ENCODE measurements around the gene CR1. TPM values are rescaled to one million over a fixed set of nuclear protein-coding genes. Genes with fewer than 3 reads are reported as not detected.
"Not testable (repeated sequence)": the region's sequence is repeated elsewhere in the genome, so short reads cannot be mapped to it uniquely, and the experiment has no call there.

The CR1 gene
- total RNA-seq, 6 experiments from 2014 or later = not detected

DNA sequence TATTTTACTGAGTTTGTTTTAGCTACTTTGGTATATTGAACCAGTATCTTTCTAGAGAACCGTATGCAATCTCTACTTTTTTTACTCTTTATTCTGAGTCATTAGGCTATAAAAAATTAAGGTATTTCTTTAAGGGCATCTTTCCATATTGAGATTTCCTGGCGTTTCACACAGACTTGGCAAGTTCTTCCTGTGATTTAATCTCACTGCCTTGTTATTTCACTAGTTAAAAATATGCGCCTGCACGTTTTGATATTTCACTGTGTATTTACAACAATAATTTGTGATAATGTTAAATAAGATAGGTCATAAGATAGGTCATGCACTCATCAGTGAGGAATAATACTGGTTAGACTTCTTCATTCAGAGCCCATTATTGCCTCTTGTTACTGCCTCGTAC is 132.8 kb downstream of the CR1 start:
- Mint-ChIP-seq H3K4me3 (no peak overlapping the region), H3K36me3 (ENCODE audit: low read depth) (no peaks in the 10 kb centered on the region), H3K27me3 (ENCODE audit: insufficient read depth) (peaks cover 1% of the 10 kb centered on the region), H3K27ac (no peak overlapping the region), H3K9me3 (no peaks in the 10 kb centered on the region), H3K4me1 (ENCODE audit: low read depth) (peaks cover 19% of the 10 kb centered on the region)
- DNase-seq = no peak
- no peak for TF ChIP-seq CTCF (IDR thresholded peaks at IDR 0.05)

DNA sequence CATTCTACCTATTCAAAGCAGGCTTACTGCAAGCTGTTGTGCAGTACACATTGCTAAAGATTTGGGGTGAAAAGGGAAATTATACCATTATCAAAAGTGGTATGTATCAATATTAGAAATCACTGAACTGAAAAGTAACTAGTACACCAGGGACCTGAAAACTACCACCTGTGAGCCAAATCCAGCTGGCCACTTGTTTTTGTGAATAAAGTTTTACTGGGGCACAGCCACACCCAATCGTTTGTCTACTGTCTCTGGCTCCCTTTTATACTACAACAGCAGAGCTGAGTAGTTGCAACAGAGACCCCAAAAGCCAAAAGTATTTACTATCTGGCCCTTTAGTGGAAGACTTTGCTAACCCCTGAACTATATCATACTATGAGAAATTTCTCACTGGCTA is 135.2 kb downstream of the CR1 start:
- Mint-ChIP-seq H3K4me1 (ENCODE audit: low read depth) (peaks cover 12% of the 10 kb centered on the region), H3K4me3 (no peak overlapping the region), H3K27ac (no peak overlapping the region), H3K9me3 (no peaks in the 10 kb centered on the region), H3K27me3 (ENCODE audit: insufficient read depth) (peaks cover 4% of the 10 kb centered on the region), H3K36me3 (ENCODE audit: low read depth) (no peaks in the 10 kb centered on the region)
- TF ChIP-seq CTCF (IDR thresholded peaks at IDR 0.05) = no peak
- no peak for DNase-seq

DNA sequence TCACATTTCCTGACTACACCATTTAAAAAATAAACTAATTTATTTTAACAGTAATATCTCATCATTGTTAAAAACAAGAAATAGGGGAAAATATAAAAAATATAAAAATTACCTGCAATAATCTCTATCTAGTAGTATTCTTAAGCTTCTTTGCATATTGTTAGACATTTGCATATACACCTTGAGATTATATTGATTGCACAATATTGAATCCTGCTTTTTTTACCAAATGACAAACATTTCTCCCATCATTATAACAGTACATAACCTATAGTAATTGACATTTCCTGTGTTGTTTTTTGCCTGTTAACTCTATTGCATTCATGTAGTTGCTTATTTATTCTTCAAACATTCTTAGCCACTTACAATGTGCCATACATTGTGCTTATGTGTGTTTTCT is 137.3 kb downstream of the CR1 start:
- no peaks in the 10 kb centered on the region for H3K9me3 Mint-ChIP-seq
- H3K27ac Mint-ChIP-seq = no peak overlapping the region
- peaks cover 7% of the 10 kb centered on the region; the same call in 1 of the 2 replicates for H3K4me1 Mint-ChIP-seq (ENCODE audit: low read depth)
- TF ChIP-seq CTCF (IDR thresholded peaks at IDR 0.05) = no peak
- DNase-seq = no peak
- peaks cover 6% of the 10 kb centered on the region for H3K27me3 Mint-ChIP-seq (ENCODE audit: insufficient read depth)
- no peak overlapping the region for H3K4me3 Mint-ChIP-seq
- H3K36me3 Mint-ChIP-seq (ENCODE audit: low read depth) = no peaks in the 10 kb centered on the region

- H3K9me3 Mint-ChIP-seq; H3K27ac Mint-ChIP-seq; H3K4me3 Mint-ChIP-seq; H3K27me3 Mint-ChIP-seq (ENCODE audit: insufficient read depth); DNase-seq; H3K36me3 Mint-ChIP-seq (ENCODE audit: low read depth); H3K4me1 Mint-ChIP-seq (ENCODE audit: low read depth): not testable (repeated sequence)
Measured at GRCh38 chr1:207633699-207634289, 137.8 kb downstream of the CR1 start.

DNA sequence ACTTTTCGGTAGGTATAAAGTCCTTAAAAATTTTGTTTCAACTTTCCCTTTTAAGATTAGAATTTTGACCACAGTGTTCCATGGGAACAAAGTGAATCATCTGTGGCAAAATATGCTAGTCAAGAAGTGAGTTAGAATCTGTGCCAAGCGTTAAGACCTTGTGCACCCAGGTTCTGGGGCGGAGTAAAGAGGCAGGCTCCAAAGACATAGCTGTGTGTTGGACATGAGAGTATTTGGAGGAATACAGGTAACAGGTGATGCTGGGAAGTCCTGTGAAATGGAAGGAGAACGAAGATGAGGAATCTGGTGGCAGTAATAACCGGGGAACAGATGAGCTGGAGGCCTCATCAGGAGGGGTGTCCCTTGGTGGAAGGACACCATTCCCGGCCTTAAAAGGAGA is 138.3 kb downstream of the CR1 start:
- not testable (repeated sequence) for H3K4me3 Mint-ChIP-seq; H3K9me3 Mint-ChIP-seq; DNase-seq; H3K36me3 Mint-ChIP-seq (ENCODE audit: low read depth); H3K4me1 Mint-ChIP-seq (ENCODE audit: low read depth); H3K27me3 Mint-ChIP-seq (ENCODE audit: insufficient read depth); H3K27ac Mint-ChIP-seq

GRCh38 chr1:207635569-207636186 is 139.7 kb downstream of the CR1 start:
- peaks cover 10% of the 10 kb centered on the region for H3K27me3 Mint-ChIP-seq (ENCODE audit: insufficient read depth)
- not testable (repeated sequence) for H3K27ac Mint-ChIP-seq, DNase-seq

DNA sequence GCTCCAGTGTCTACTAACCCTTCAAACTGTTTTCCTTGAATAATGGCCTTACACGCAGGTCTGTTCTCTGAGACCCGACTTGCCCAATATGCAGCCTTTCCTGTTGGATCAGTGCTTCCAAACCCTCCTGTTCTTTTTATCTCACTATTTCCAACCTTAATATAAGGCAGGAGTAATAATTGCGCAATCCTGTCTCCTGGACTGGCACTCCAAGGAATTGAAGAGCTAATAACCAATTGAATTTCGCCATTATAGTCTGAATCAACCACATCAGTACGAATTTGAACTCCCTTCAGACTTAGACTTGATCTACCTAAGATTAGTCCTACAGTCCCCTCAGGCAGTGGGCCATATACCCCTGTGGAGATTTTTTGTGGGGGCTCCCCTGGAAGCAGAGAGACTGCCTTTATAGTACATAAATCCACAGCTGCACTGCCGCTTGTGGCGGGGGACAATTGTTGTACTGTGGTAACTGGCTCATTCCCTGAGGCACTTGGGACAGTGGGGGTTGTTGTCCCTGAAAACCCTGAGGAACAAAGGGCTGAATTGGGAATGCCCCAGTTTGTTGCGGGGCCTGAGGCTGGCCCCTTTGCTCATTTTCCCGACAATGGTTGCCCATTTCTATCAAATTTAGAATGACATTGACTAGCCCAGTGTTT is 142.7 kb downstream of the CR1 start:
- peaks cover 16% of the 10 kb centered on the region for H3K27me3 Mint-ChIP-seq (ENCODE audit: insufficient read depth)
- H3K27ac Mint-ChIP-seq; DNase-seq; H3K4me1 Mint-ChIP-seq (ENCODE audit: low read depth); H3K36me3 Mint-ChIP-seq (ENCODE audit: low read depth); H3K4me3 Mint-ChIP-seq; H3K9me3 Mint-ChIP-seq: not testable (repeated sequence)

More at GRCh38 chr1:207635569-207636186, 139.7 kb downstream of the CR1 start:
- H3K4me3 Mint-ChIP-seq; H3K9me3 Mint-ChIP-seq; H3K4me1 Mint-ChIP-seq (ENCODE audit: low read depth); H3K36me3 Mint-ChIP-seq (ENCODE audit: low read depth): not testable (repeated sequence)

DNA sequence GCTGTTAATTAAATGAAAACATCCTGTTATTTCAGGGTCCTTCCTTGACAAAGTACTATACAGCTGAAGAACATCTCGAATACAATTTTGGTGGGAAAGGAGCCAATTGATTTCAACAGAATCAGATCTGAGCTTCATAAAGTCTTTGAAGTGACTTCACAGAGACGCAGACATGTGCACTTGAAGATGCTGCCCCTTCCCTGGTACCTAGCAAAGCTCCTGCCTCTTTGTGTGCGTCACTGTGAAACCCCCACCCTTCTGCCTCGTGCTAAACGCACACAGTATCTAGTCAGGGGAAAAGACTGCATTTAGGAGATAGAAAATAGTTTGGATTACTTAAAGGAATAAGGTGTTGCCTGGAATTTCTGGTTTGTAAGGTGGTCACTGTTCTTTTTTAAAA is 143.4 kb downstream of the CR1 start:
- peaks cover 19% of the 10 kb centered on the region for H3K27me3 Mint-ChIP-seq (ENCODE audit: insufficient read depth)
- H3K4me3 Mint-ChIP-seq; H3K4me1 Mint-ChIP-seq (ENCODE audit: low read depth); H3K36me3 Mint-ChIP-seq (ENCODE audit: low read depth); DNase-seq; H3K27ac Mint-ChIP-seq; H3K9me3 Mint-ChIP-seq: not testable (repeated sequence)
